SK-N-SH (cell line): ENCODE results near the gene PAPLN. TPM values are rescaled to one million over a fixed set of nuclear protein-coding genes. Genes with fewer than 3 reads are reported as not detected.

ENCODE experiments used
- CTCF ChIA-PET: fragments of 300-600, 350-600 bp; formaldehyde crosslinking; extraction: SDS; loops from one replicate; lab custom pipeline; 2021; lab: Yijun Ruan, JAX
- POLR2A ChIA-PET: fragments of 350-600 bp; sonication (Branson Sonifier 250); formaldehyde crosslinking; extraction: SDS; loops from one replicate; lab custom pipeline; 2020; ENCODE audit warnings: antibody characterized with exemption, inconsistent platforms; lab: Yijun Ruan, JAX
- DNase-seq: peaks from one replicate; pipeline ENCODE4 v3.0.0; 2012
- H2AFZ ChIP-seq: fragments of 200-600 bp; sonication (generic); 2 replicates; pipeline ENCODE4 v1.8.1; 2016; ENCODE audit warnings: antibody characterized with exemption, mild to moderate bottlenecking, low read depth
- H3F3A ChIP-seq: fragments of 200-600 bp; sonication (generic); replicated peaks from 2 replicates; pipeline ENCODE3; 2016; ENCODE audit warnings: antibody characterized with exemption, mild to moderate bottlenecking; ENCODE audit not compliant: insufficient read depth
- H3K27ac ChIP-seq, 2 experiments: fragments of 200-500 bp in 1 of 2; fragments of 200-600 bp in 1 of 2; sonication (Bioruptor generic) in 1 of 2; sonication (generic), shearing (Covaris generic) in 1 of 2; 2 replicates each; pipeline versions ENCODE4 v1.5.1 to v1.6.1; 2014 to 2016; ENCODE audit warnings: low read depth in 2 of 2, inconsistent platforms in 1 of 2, low read length in 1 of 2, mild to moderate bottlenecking in 1 of 2, mixed read lengths in 1 of 2
- H3K27me3 ChIP-seq: fragments of 200-600 bp; sonication (generic), shearing (Covaris generic); 2 replicates; pipeline ENCODE4 v1.6.1; 2016; ENCODE audit warnings: mixed run types; ENCODE audit not compliant: insufficient read depth
- H3K36me3 ChIP-seq, 2 experiments: fragments of 200-500 bp in 1 of 2; fragments of 200-600 bp in 1 of 2; sonication (Bioruptor generic) in 1 of 2; sonication (generic) in 1 of 2; replicated peaks in 1 of 2; 2 replicates each; pipeline versions ENCODE3 to v1.5.1; 2014 to 2016; ENCODE audit warnings: low read length in 1 of 2, mild to moderate bottlenecking in 1 of 2; ENCODE audit not compliant: insufficient read depth in 2 of 2, control insufficient read depth in 1 of 2
- H3K4me1 ChIP-seq, 2 experiments: fragments of 200-500 bp in 1 of 2; fragments of 200-600 bp in 1 of 2; sonication (Bioruptor generic) in 1 of 2; sonication (generic), shearing (Covaris generic) in 1 of 2; 2 replicates each; pipeline versions ENCODE4 v1.5.1 to v1.6.1; 2014 to 2016; ENCODE audit warnings: low read depth in 1 of 2, low read length in 1 of 2, mixed run types in 1 of 2; ENCODE audit not compliant: insufficient read depth in 2 of 2, control insufficient read depth in 1 of 2
- H3K4me2 ChIP-seq: fragments of 200-600 bp; sonication (generic), shearing (Covaris generic); 2 replicates; pipeline ENCODE4 v1.6.1; 2017; ENCODE audit warnings: mixed run types
- H3K4me3 ChIP-seq, 2 experiments: fragments of 200-500 bp in 1 of 2; fragments of 200-600 bp in 1 of 2; sonication (Bioruptor generic) in 1 of 2; sonication (generic), shearing (Covaris generic) in 1 of 2; 2 replicates each; pipeline versions ENCODE4 v1.5.1 to v1.8.1; 2014 to 2016; ENCODE audit warnings: low read depth in 2 of 2, inconsistent platforms in 1 of 2, low read length in 1 of 2, mild to moderate bottlenecking in 1 of 2, mixed read lengths in 1 of 2, moderate library complexity in 1 of 2
- H3K79me2 ChIP-seq: fragments of 200-600 bp; sonication (generic); 2 replicates; pipeline ENCODE4 v1.8.1; 2017; ENCODE audit warnings: mild to moderate bottlenecking; ENCODE audit not compliant: insufficient read depth
- H3K9ac ChIP-seq: fragments of 200-600 bp; sonication (generic); 2 replicates; pipeline ENCODE4 v1.6.1; 2017; ENCODE audit warnings: mixed run types
- H3K9me2 ChIP-seq: fragments of 200-600 bp; sonication (generic); 2 replicates; pipeline ENCODE4 v1.6.1; 2017; ENCODE audit warnings: mixed run types
- H3K9me3 ChIP-seq: fragments of 200-600 bp; sonication (generic); 2 replicates; pipeline ENCODE4 v1.6.1; 2017; ENCODE audit warnings: mixed run types, mild to moderate bottlenecking, moderate library complexity
- H4K20me1 ChIP-seq: fragments of 200-600 bp; sonication (generic); 2 replicates; pipeline ENCODE4 v1.6.1; 2017; ENCODE audit warnings: mild to moderate bottlenecking, mixed run types; ENCODE audit not compliant: insufficient read depth
- EP300 ChIP-seq, 2 experiments: IDR thresholded peaks; 2 replicates each; pipeline versions ENCODE4 v1.4.0 to v1.6.1; 2012; ENCODE audit warnings: borderline replicate concordance in 1 of 2, low read depth in 1 of 2, low read length in 1 of 2
- FOSL2 ChIP-seq: IDR thresholded peaks from 2 replicates; pipeline ENCODE4 v1.4.0; 2012; ENCODE audit warnings: low read depth, mild to moderate bottlenecking, moderate library complexity, borderline replicate concordance
- NFIC ChIP-seq: IDR thresholded peaks from 2 replicates; pipeline ENCODE4 v1.4.0; 2012; ENCODE audit warnings: borderline replicate concordance
- NRF1 ChIP-seq: IDR thresholded peaks from 2 replicates; pipeline ENCODE4 v1.6.1; 2012; ENCODE audit warnings: low read depth, mild to moderate bottlenecking, low read length
- SIN3A ChIP-seq: IDR thresholded peaks from 2 replicates; pipeline ENCODE4 v1.6.1; 2012; ENCODE audit warnings: low read depth, mild to moderate bottlenecking, low read length, moderate library complexity, borderline replicate concordance
- USF1 ChIP-seq: IDR thresholded peaks from 2 replicates; pipeline ENCODE4 v1.4.0; 2012; ENCODE audit warnings: low read depth, borderline replicate concordance
- YY1 ChIP-seq: IDR thresholded peaks from 2 replicates; pipeline ENCODE4 v1.4.0; 2012; ENCODE audit warnings: low read depth, mild to moderate bottlenecking
- WGBS: methylation state at CpG from one replicate; pipeline ENCODE4 v1.1.6; 2017; ENCODE audit warnings: low lambda C conversion rate; 5-methylcytosine and 5-hydroxymethylcytosine counted together
- polyA plus RNA-seq, 3 experiments: library from polyadenylated mRNA; depleted of rRNA; stranded (reverse); fragments of >200 nt; gene quantifications; 2 replicates each; pipeline ENCODE4 v1.2.3, GENCODE V29; 2012

PAPLN gene
- polyA plus RNA-seq, 1 of the 3 experiments (the other 2 are of a cell fraction) = 0.13 TPM

- H3K4me3 ChIP-seq = peak overlapping the region in 1 of 2 experiments; percentile 6; a peak in 1 of 4 replicates
- H3K27me3 ChIP-seq = peaks cover 32% of the 10 kb centered on the region
- H3K79me2 ChIP-seq = no peaks in the 10 kb centered on the region
- H3K9ac ChIP-seq = no peak overlapping the region
- CTCF ChIA-PET = interaction anchor here (1.5 kb wide), 1 partner anchor 20 kb away, joined by 3 read pairs; no protein-coding TSS in a partner anchor
- peaks cover 7% of the 10 kb centered on the region for H3F3A ChIP-seq
- H3K36me3 ChIP-seq = no peaks in the 10 kb centered on the region
- no peak overlapping the region for H3K27ac ChIP-seq
- peaks cover 8 to 16% of the 10 kb centered on the region in 2 experiments; a peak in 3 of 4 replicates for H3K4me1 ChIP-seq
- no peaks in the 10 kb centered on the region for H3K9me2 ChIP-seq
- peak overlapping the region; percentile 60; the same call in 1 of the 2 replicates for H3K4me2 ChIP-seq
- no peak overlapping the region for H2AFZ ChIP-seq
- H4K20me1 ChIP-seq = no peaks in the 10 kb centered on the region
- TF ChIP-seq NFIC (0 out of 2 replicates have a peak, but pooled peaks have one; percentile 22), YY1 (no peak)
- TF ChIP-seq, all 33 proteins: peak for 1
- POLR2A ChIA-PET = interaction anchor here (0.5 kb wide), 1 partner anchor 233 kb away, joined by 5 read pairs; no protein-coding TSS in a partner anchor
- no peaks in the 10 kb centered on the region for H3K9me3 ChIP-seq
- peak; percentile 74 for DNase-seq
- WGBS = 55% methylated on average over 10 of the region's 48 CpGs
Observed at GRCh38 chr14:73239393-73240241, 2.3 kb downstream of the PAPLN start.

DNA sequence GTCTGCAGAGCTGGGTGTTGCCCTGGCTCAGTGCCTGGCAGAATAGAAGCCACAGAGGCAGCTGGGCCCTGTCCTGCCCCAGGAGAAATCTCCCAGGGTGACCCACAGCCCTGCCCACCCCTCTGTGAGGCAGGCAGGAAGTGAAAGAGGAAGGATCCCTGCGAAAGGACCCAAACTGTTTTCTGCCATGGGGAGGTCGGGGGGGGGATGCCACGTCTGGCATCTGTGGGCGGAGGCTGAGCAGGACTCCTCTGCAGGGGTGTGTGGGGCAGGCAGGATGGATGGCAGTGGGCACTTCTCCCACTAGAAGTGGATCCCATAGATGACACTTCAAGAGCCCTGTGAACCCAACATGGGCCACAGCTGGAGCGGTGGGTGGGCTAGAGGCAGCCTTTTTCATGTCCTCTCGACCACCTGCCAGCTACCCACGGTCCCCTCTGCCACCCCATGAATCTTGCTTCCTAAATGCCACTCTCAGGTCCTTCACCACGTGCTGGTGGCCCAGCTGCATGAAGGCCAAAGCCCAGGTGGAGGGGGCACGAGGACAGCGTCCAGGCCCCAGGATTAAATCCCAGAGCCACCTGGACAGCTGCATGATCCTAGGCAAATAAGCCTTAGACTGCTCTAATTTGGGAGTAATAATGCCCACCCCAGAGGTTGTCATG lies 3.6 kb downstream of the PAPLN start:
- peak; percentile 34 for DNase-seq
- Histone ChIP-seq H3K9me3 (no peaks in the 10 kb centered on the region), H3K27ac (no peak overlapping the region), H2AFZ (no peak overlapping the region), H3K79me2 (no peaks in the 10 kb centered on the region), H3K27me3 (peaks cover 23% of the 10 kb centered on the region), H3K4me1 (peaks cover 8 to 16% of the 10 kb centered on the region in 2 experiments; a peak in 3 of 4 replicates), H3K9me2 (no peaks in the 10 kb centered on the region), H3K9ac (no peak overlapping the region), H3F3A (peaks cover 7% of the 10 kb centered on the region), H3K4me3 (no peak overlapping the region), H4K20me1 (no peaks in the 10 kb centered on the region), H3K4me2 (no peak overlapping the region), H3K36me3 (no peaks in the 10 kb centered on the region)
- ChIA-PET POLR2A (interaction anchor here (0.8 kb wide), 1 partner anchor 11 kb away, joined by 3 read pairs; no protein-coding TSS in a partner anchor), CTCF (interaction anchor here (1.0 to 1.3 kb wide), 2 partner anchors 43 to 68 kb away, joined by 3 read pairs; no protein-coding TSS in a partner anchor)
- 85% methylated on average over 9 of the region's 10 CpGs for WGBS
- no peak for TF ChIP-seq EP300 (IDR thresholded peaks at IDR 0.05; ENCODE audit: borderline replicate concordance in 1 of 2, low read depth in 1 of 2, low read length in 1 of 2)
- no peak for TF ChIP-seq FOSL2
- no peak for TF ChIP-seq SIN3A

- Histone ChIP-seq H3K27me3 (peaks cover 17% of the 10 kb centered on the region), H3F3A (peaks cover 5% of the 10 kb centered on the region), H3K4me3 (no peak overlapping the region), H3K9me3 (no peaks in the 10 kb centered on the region), H4K20me1 (no peaks in the 10 kb centered on the region), H3K79me2 (no peaks in the 10 kb centered on the region), H3K4me2 (no peak overlapping the region), H3K4me1 (peaks cover 8 to 16% of the 10 kb centered on the region in 2 experiments; a peak in 3 of 4 replicates), H2AFZ (no peak overlapping the region), H3K27ac (no peak overlapping the region), H3K36me3 (no peaks in the 10 kb centered on the region), H3K9me2 (no peaks in the 10 kb centered on the region), H3K9ac (no peak overlapping the region)
- ChIA-PET CTCF (interaction anchor here (1.0 to 1.3 kb wide), 2 partner anchors 43 to 68 kb away, joined by 3 read pairs; no protein-coding TSS in a partner anchor), POLR2A (interaction anchor here (0.8 kb wide), 1 partner anchor 12 kb away, joined by 3 read pairs; no protein-coding TSS in a partner anchor)
- DNase-seq = peak; percentile 22
- WGBS = 96% methylated on average over 18 of the region's 19 CpGs
- no peak for TF ChIP-seq USF1
- TF ChIP-seq NRF1 = no peak
- no peak for TF ChIP-seq FOSL2
- TF ChIP-seq NFIC = no peak
- no peak for TF ChIP-seq YY1
Observed at GRCh38 chr14:73241481-73242165, 4.3 kb downstream of the PAPLN start.
